ENCODE measurements around the gene RNF214. TPM values are rescaled to one million over a fixed set of nuclear protein-coding genes. Genes with fewer than 3 reads are reported as not detected.
A peak's percentile ranks its signal among the peaks of the same experiment; 100 is the strongest.
"Not testable (repeated sequence)": the region's sequence is repeated elsewhere in the genome, so short reads cannot be mapped to it uniquely, and the experiment has no call there.

RNF214 gene
- polyA plus RNA-seq (ENCODE audit: insufficient read length in 4 of 4) = 10 to 100 TPM; 23.4 to 34.8 (median 31.5) TPM

DNA sequence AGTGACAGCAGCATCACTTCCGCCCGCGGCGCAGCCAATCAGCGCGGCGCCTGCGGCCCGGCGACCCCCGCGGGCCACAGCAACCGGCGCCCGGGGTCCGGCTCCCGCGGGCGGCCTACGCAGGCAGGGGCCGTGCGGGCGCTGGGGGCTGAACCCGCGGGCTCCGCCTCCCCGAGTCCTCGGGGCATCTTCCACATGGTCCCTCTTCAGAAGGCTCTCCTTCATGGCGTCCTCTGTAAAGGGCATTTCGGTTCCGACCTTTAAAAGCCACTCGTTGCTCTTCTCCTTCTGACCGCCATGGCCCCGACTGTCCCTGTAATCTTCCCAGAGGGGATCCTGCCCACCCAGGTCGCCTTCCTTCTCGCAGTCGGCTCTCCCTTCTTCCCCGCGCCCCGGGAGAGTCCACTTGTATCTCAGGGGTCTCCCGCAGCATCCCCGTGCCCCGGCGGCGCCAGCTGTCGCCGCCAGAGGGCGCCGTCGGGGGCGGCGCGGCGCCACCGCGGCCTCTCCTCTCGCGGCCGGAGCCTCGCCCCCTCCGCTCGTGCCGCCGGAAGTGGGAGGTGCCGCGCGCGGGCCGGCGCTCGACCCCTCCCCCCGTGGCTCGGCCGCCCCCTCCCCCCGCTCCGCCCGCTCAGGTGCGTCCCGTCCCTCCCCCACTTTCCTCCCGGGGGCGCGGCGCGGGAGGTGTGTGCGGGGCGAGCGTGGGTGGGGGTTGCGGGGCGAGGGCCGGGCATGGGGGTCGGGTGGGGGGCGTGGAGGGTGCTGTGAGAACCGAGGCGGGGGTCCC lies at the start of gene RNF214:
RNF214 (plus strand) TSS at position 580 of the 787 bp plus-strand sequence. CDS start 1,602 bp downstream, outside the sequence.
- DNase-seq (ENCODE audit: low read depth in 4 of 4, low spot score in 3 of 4) = peak; percentile 50 to 84 (median 77)

- not testable (repeated sequence) for DNase-seq (ENCODE audit: low read depth in 4 of 4, low spot score in 3 of 4)
Observed at GRCh38 chr11:117183178-117183577, 49.3 kb upstream of the RNF214 start.

DNA sequence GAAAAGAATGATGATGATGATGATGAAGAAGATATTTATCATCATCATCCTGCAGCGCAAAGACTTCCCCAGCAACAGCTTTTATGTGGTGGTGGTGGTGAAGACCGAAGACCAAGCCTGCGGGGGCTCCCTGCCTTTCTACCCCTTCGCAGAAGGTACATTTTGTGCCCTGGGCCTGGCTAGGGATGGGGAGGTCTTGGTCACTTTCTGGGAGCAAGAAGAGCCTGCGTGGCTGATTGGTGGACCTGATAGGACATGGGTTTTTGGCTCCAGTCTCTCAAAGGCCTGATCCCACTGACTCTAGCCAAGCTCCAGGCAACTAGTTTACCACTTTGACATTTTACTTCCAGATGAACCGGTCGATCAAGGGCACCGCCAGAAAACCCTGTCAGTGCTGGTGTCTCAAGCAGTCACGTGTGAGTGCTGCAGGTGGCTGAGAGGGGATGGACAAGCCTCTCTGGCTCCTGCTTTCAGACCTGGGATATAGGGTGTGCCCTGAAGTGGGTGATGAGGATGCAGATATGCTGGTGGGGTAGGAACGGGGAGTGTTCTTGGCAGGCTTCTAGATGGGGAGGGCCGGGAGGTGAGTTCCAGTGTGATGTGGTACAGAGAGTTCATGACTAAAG lies 48.6 kb upstream of the RNF214 start:
- no peak for DNase-seq (ENCODE audit: low read depth in 4 of 4, low spot score in 3 of 4)

GRCh38 chr11:117185736-117186430 lies 46.6 kb upstream of the RNF214 start:
- DNase-seq (ENCODE audit: low read depth in 4 of 4, low spot score in 3 of 4) = no peak

- DNase-seq (ENCODE audit: low read depth in 4 of 4, low spot score in 3 of 4) = no peak
Observed at GRCh38 chr11:117186431-117186761, 46.1 kb upstream of the RNF214 start.

DNA sequence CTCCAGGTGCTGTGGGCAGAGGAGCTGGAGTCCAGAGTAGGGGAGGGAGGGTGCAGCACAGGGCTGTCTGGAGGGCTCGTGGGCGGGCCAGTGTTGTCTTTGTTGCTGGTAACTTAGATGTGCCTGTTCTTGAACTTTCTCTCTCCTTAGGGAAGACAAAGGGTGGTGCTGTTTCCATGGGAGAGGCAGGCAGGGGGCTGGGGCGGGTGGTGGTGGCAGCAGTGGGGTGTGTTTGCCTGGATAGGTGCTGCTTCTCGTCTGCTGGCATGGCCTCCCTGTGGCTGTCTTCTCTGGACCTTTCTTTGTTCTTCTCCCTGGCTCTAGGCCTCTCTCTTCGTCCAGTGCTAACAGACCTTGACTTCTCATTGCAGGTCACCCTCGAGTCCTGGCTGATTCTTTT lies 45.5 kb upstream of the RNF214 start:
- no peak for DNase-seq (ENCODE audit: low read depth in 4 of 4, low spot score in 3 of 4)

DNA sequence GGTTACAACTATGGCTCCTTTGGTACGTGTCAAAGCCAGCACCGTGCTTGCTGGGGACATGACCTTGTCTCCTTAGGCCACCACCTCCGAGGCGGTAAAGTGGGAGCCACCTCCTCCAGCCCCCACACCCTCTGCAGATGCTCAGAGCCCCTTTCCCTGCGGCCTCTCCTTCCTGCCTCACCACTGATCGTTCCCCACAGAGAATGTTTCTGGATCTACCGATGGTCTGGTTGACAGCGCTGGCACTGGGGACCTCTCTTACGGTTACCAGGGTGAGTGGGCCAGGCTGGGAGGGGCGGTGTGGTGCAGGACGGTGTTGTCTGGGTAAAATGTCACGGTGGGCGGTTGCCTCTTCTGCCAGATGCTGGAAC lies 45.1 kb upstream of the RNF214 start:
- no peak for DNase-seq (ENCODE audit: low read depth in 4 of 4, low spot score in 3 of 4)

DNA sequence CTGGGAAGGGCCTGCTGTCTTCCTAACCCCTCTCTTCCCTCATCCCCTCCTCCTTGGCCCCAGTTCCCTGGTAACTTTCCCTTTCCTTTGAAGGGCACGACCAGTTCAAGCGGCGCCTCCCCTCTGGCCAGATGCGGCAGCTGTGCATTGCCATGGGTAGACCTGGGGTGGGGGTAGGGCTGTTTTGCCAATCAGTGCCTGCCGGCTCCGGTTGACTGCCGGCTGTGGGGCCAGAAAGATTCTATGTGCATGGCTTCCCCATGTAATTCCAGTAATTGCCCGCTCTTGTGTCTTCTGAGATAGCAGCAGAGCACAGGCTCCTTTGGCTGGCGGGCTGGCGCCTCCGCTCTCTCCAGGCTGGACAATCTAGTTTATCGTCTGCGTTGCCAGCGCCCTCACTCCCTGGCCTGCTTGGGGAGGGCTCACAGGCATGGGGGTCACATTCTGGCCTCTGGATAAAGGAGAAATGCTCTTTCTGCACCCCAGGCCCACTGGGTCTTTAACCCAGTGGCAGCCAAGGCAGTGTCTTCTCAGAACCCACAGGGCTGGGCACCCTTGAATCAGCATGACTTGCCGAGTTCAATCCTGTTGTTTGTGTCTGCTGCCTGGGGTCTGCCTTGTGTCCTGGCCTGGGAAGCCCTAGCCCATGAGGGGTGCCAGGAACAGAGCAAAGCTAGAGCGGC lies 44.5 kb upstream of the RNF214 start:
- no peak for DNase-seq (ENCODE audit: low read depth in 4 of 4, low spot score in 3 of 4)

DNA sequence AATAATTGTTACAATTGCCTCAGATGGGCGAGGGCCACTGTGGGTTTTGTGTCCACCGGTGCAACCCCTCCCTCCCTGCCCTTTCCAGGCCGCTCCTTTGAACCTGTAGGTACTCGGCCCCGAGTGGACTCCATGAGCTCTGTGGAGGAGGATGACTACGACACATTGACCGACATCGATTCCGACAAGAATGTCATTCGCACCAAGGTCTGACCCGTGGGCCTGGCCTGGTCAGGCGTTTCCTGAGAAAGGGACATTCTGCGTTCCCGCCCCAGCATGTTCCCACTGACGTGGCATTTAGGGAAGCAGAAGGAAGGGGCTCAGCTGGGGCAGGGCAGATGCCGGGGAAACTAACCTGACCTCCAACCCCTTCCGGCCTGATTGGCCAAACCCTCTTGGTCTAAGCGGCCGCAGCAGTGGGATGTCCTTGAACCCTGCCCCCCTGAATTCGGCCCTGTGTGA lies 43.8 kb upstream of the RNF214 start:
- no peak for DNase-seq (ENCODE audit: low read depth in 4 of 4, low spot score in 3 of 4)

DNA sequence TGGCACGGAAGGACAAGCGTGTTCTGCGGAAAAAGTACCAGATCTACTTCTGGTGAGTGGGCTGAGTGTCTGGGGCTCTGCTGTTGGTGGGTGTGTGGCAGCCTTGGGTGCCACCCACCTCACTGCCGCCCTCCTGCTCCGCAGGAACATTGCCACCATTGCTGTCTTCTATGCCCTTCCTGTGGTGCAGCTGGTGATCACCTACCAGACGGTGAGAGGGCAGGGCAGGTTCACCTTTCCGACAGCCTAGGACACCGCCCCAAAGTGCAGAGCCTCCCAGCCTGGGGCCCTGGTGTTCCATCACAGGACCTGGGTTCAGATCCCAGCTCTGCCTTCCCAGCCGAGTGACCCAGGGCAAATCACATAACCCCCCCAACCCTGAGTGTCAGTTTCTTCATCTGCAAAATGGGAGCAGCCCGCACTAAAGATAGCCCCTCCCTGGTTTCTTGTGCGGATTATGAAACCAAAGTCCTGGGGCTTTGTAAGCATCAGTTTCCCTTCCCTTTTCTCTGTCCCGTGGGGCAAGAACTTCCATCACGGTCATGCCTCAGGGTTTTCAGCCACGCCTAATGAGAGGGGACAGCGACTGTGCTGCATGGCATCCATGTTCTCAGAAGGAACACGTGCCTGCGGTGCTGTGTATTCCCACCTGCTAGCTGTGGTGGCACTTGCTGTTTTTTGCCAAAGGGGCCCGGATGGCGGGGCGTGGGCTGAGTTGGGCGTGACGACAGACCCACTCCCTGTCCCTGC lies 43.1 kb upstream of the RNF214 start:
- DNase-seq (ENCODE audit: low read depth in 4 of 4, low spot score in 3 of 4) = no peak

DNA sequence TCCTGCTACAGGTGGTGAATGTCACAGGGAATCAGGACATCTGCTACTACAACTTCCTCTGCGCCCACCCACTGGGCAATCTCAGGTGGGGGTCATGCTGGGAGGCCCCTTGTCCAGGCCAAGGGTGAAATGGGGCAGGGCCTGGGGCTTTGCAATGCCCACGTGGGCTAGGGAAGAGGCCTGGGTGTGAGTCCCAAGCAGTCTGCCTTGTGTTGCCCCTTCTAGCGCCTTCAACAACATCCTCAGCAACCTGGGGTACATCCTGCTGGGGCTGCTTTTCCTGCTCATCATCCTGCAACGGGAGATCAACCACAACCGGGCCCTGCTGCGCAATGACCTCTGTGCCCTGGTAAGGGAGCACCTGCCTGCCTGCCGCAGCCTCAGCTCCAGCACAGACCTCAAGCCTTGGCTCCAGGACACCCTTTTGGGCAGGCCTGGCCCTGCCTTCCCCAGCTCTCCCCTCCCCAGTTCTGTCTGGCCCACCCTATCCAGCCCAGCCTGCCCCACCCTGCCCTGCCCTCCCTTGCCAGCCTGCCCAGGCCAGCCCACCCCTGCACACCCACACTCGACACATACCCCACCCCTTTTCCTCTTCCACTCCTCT lies 42.4 kb upstream of the RNF214 start:
- DNase-seq (ENCODE audit: low read depth in 4 of 4, low spot score in 3 of 4) = no peak

- DNase-seq (ENCODE audit: low read depth in 4 of 4, low spot score in 3 of 4) = no peak
Observed at GRCh38 chr11:117191680-117192400, 40.6 kb upstream of the RNF214 start.

DNA sequence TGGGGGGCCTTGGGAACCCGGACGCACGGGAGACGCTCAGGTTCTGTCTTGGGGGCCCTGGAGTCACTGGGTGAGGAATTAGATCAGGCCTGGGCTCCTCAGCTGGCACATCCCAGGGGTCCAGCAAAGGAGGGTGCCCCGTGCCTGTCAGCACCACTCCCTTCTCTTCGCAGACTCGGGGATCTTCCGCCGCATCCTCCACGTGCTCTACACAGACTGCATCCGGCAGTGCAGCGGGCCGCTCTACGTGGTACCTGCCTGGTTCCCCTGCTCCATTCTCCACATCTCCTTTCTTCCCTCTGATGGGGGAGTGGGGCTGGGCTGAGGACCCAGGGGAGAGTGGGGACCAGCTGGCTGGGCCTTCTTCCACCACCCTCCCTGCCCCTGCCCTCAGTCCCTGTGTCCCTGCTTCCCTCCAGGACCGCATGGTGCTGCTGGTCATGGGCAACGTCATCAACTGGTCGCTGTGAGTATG lies 40.0 kb upstream of the RNF214 start:
- DNase-seq (ENCODE audit: low read depth in 4 of 4, low spot score in 3 of 4) = no peak

DNA sequence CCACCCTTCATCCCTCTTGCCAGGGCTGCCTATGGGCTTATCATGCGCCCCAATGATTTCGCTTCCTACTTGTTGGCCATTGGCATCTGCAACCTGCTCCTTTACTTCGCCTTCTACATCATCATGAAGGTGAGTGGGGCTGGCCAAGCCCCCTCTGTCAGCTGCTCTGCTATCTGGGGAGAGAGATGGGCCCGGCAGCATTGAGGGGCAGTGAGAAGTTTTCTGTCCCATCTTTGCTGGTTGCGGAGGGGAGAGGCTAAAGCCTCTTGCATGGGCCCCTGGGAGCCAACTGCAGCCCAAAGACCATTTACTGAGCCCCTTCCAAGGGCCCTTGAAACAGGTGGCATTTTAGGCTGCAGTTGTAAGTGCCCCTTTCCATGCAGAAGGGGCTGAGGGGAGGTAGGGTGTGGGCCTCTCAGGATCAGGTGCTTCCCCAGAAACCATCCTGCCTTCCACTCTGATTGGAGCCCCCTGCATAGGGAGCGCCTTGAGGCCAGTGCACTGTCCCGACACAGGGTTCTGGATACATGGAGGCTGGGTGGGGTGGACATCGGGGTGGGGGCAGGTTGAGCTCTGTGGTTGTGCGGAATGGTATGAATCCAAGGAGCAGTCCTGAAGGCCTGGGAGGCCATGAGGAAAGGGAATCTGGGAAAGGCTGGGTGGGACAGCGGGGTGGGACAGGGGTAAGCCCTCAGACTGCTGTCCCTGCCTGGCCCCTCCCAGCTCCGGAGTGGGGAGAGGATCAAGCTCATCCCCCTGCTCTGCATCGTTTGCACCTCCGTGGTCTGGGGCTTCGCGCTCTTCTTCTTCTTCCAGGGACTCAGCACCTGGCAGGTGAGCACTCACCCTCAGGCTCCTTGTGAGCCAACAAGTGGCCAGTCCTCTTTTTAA lies 39.1 kb upstream of the RNF214 start:
- no peak for DNase-seq (ENCODE audit: low read depth in 4 of 4, low spot score in 3 of 4)

GRCh38 chr11:117194267-117194666 lies 38.2 kb upstream of the RNF214 start:
- no peak for DNase-seq (ENCODE audit: low read depth in 4 of 4, low spot score in 3 of 4)

DNA sequence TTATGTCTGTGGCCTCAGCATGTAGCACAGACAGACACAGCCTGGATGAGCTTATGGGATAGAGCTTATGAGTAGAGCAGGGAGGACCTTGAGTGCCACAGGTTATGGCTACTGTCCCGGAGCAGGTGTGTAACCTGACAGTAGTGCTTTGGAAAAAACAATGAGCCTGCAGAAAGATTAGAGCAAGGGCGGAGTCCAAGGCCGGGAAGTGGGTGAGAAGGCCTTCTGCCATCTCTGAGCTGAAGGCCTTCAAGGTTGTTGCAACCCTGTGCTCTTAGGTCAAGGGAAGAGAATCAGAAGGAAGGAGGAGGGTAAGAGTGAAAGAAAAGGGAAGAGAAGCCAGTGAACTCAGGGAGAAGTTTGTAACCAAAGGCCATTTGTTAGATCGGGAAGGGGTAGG lies 37.2 kb upstream of the RNF214 start:
- no peak for DNase-seq (ENCODE audit: low read depth in 4 of 4, low spot score in 3 of 4)

GRCh38 chr11:117195761-117196160 lies 36.7 kb upstream of the RNF214 start:
- no peak for DNase-seq (ENCODE audit: low read depth in 4 of 4, low spot score in 3 of 4)

DNA sequence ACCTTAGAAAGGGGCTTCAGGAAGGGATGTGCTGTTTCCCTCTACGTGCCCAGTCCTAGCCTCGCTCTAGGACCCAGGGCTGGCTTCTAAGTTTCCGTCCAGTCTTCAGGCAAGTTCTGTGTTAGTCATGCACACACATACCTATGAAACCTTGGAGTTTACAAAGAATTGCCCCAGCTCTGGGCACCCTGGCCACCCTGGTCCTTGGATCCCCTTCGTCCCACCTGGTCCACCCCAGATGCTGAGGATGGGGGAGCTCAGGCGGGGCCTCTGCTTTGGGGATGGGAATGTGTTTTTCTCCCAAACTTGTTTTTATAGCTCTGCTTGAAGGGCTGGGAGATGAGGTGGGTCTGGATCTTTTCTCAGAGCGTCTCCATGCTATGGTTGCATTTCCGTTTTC lies 35.5 kb upstream of the RNF214 start:
- DNase-seq (ENCODE audit: low read depth in 4 of 4, low spot score in 3 of 4) = no peak

All from left renal pelvis (tissue), 4 donors.